Uterus (tissue), 2 donors: ENCODE results near the gene ADAP1.

Source experiments
- CTCF ChIP-seq, 4 experiments: fragments of 200-600 bp in 2 of 4; fragments of 450-650 bp in 2 of 4; sonication (generic) in 2 of 4; IDR thresholded peaks; one replicate each; pipeline ENCODE4 v1.5.1; 2016 to 2019; ENCODE audit warnings: antibody characterized with exemption in 4 of 4, mild to moderate bottlenecking in 2 of 4, moderate library complexity in 1 of 4
- POLR2A ChIP-seq, 2 donors: fragments of 450-650 bp; IDR thresholded peaks; one replicate each; pipeline ENCODE4 v1.6.1; 2016; ENCODE audit warnings: antibody characterized with exemption in 2 of 2, mild to moderate bottlenecking in 1 of 2, moderate library complexity in 1 of 2

DNA sequence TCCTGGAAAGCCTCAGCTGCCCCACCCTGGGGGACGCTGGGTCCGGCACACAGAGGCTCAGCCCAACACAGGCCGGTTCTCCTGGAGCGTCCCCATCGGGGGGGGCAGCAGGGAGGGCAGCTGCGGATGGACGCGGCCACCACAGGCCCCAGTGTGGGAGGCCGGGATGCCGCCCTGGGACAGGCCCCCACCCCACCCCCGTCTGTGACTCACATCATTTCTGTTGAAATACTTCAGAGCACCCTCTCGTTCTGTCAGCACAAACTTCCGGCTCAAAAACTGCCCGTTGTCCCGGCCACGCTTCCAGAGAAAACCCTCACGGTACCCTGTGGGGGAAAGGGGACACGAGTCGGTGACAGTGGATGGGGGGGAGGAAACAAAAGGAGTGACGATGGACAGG is 49.6 kb downstream of the ADAP1 start:
- TF ChIP-seq POLR2A (IDR thresholded peaks at IDR 0.05) = no peak
- TF ChIP-seq CTCF (IDR thresholded peaks at IDR 0.05) = no peak
